Fibroblast of skin of back (primary cell): ENCODE results near the gene OR6B1. TPM values are rescaled to one million over a fixed set of nuclear protein-coding genes. Genes with fewer than 3 reads are reported as not detected.

Source experiments
- DNase-seq: peaks from one replicate; pipeline ENCODE4 v3.0.0-alpha.2; 2013
- polyA plus RNA-seq, 2 experiments: library from polyadenylated mRNA; unstranded; fragments of 120-200 nt; gene quantifications; one replicate each; pipeline ENCODE4 v1.2.1, GENCODE V29; 2013; ENCODE audit not compliant: insufficient read length in 2 of 2

Gene OR6B1
- not detected for polyA plus RNA-seq (2013, experiment 1 of 2; ENCODE audit: insufficient read length)
- polyA plus RNA-seq (2013, experiment 2 of 2; ENCODE audit: insufficient read length), result not detected

GRCh38 chr7:144000020-144000419 lies at the start of gene OR6B1:
TSS of gene OR6B1 (plus strand) at chr7:144000320. CDS start at chr7:144003997, 3,677 bp downstream.
- DNase-seq, result no peak

GRCh38 chr7:143953421-143953820 lies 46.7 kb upstream of the OR6B1 start:
- peak; percentile 44 for DNase-seq

- no peak for DNase-seq
These were observed 46.0 kb upstream of the OR6B1 start for GRCh38 chr7:143954135-143954534.

- DNase-seq, result no peak
These were observed 45.6 kb upstream of the OR6B1 start, which contains the start of gene OR2F1 for GRCh38 chr7:143954544-143954943. TSS of gene OR2F1 (plus strand) at chr7:143954844. CDS start at chr7:143959971, 5,127 bp downstream.

- DNase-seq, result no peak
These were observed 41.3 kb upstream of the OR6B1 start for GRCh38 chr7:143958781-143959180.

GRCh38 chr7:143960813-143961610 lies 39.1 kb upstream of the OR6B1 start:
- DNase-seq, result no peak

- DNase-seq, result no peak
These were observed 34.8 kb upstream of the OR6B1 start for GRCh38 chr7:143965280-143965679.

- DNase-seq, result no peak
These were observed 32.7 kb upstream of the OR6B1 start for GRCh38 chr7:143967398-143967797.

GRCh38 chr7:143973870-143974416 lies 26.2 kb upstream of the OR6B1 start:
- DNase-seq, result no peak

GRCh38 chr7:143974459-143974858 lies 25.7 kb upstream of the OR6B1 start:
- DNase-seq, result no peak

GRCh38 chr7:143975617-143976016 lies 24.5 kb upstream of the OR6B1 start:
- DNase-seq, result no peak

- no peak for DNase-seq
These were observed 21.5 kb upstream of the OR6B1 start for GRCh38 chr7:143978585-143978984.

- peak; percentile 87 for DNase-seq
These were observed 20.8 kb upstream of the OR6B1 start for GRCh38 chr7:143979359-143979758.

GRCh38 chr7:143979998-143980397 lies 20.1 kb upstream of the OR6B1 start:
- no peak for DNase-seq

GRCh38 chr7:143980746-143981510 lies 19.2 kb upstream of the OR6B1 start:
- no peak for DNase-seq

- DNase-seq, result no peak
These were observed 16.2 kb upstream of the OR6B1 start for GRCh38 chr7:143983960-143984359.

GRCh38 chr7:143987513-143987912 lies 12.6 kb upstream of the OR6B1 start:
- no peak for DNase-seq

GRCh38 chr7:143988976-143989745 lies 11.0 kb upstream of the OR6B1 start:
- DNase-seq, result peak; percentile 55

GRCh38 chr7:143992670-143993069 lies 7.5 kb upstream of the OR6B1 start:
- no peak for DNase-seq

- no peak for DNase-seq
These were observed 6.2 kb upstream of the OR6B1 start for GRCh38 chr7:143993924-143994323.

- DNase-seq, result no peak
These were observed 1.4 kb downstream of the OR6B1 start for GRCh38 chr7:144001543-144001942.

GRCh38 chr7:144004703-144005102 lies 4.6 kb downstream of the OR6B1 start:
- no peak for DNase-seq
